ENCODE measurements around the gene ATF6.

The ATF6 gene, protein sequence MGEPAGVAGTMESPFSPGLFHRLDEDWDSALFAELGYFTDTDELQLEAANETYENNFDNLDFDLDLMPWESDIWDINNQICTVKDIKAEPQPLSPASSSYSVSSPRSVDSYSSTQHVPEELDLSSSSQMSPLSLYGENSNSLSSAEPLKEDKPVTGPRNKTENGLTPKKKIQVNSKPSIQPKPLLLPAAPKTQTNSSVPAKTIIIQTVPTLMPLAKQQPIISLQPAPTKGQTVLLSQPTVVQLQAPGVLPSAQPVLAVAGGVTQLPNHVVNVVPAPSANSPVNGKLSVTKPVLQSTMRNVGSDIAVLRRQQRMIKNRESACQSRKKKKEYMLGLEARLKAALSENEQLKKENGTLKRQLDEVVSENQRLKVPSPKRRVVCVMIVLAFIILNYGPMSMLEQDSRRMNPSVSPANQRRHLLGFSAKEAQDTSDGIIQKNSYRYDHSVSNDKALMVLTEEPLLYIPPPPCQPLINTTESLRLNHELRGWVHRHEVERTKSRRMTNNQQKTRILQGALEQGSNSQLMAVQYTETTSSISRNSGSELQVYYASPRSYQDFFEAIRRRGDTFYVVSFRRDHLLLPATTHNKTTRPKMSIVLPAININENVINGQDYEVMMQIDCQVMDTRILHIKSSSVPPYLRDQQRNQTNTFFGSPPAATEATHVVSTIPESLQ

DNA sequence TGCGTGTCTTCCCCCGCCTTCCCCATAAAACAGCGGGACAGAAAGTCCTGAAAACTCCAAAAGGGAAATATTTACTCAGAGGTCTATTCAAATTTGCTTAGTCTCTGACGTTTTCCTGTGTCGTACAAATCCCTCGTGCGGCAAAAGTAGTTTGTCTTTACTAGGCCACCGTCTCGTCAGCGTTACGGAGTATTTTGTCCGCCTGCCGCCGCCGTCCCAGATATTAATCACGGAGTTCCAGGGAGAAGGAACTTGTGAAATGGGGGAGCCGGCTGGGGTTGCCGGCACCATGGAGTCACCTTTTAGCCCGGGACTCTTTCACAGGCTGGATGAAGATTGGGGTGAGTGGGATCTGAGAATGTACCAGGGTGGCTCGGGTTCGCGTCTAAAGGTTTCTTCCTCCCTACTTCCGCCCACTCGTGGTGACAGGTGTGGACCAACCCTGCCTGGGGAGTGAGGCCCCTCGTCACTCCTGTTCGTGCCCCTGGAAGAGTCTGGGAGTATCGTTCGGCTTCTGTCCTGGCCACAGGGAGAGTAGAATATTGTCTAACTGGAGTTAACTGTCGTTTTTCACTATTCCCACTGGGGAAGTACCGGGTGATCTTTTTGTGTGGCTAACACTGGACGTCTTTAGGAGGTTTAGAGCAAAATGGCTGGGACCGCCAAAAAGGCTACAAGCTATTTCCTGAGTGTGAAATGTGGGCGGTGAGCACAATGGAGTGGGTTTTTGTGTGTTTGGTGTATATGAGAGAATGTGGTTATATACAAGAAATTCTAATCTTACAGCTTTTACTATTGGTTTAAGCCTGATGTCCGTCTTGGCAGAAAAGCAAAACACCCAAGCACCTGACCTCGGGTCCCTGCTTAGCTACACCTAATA is at the start of gene ATF6:
ATF6 (plus strand) TSS at position 219 of the 880 bp plus-strand sequence; CDS start at position 260, 41 bp downstream.
- Histone ChIP-seq H3K4me1 (ENCODE audit: control insufficient read depth, insufficient read depth, low read length, unreplicated experiment) (peaks cover 21% of the 10 kb centered on the region), H3K79me2 (ENCODE audit: control insufficient read depth, insufficient read depth, low read length, unreplicated experiment) (peaks cover 43% of the 10 kb centered on the region), H3K27ac (ENCODE audit: low read depth, low read length) (peak within 1 kb of the TSS; percentile 96)

DNA sequence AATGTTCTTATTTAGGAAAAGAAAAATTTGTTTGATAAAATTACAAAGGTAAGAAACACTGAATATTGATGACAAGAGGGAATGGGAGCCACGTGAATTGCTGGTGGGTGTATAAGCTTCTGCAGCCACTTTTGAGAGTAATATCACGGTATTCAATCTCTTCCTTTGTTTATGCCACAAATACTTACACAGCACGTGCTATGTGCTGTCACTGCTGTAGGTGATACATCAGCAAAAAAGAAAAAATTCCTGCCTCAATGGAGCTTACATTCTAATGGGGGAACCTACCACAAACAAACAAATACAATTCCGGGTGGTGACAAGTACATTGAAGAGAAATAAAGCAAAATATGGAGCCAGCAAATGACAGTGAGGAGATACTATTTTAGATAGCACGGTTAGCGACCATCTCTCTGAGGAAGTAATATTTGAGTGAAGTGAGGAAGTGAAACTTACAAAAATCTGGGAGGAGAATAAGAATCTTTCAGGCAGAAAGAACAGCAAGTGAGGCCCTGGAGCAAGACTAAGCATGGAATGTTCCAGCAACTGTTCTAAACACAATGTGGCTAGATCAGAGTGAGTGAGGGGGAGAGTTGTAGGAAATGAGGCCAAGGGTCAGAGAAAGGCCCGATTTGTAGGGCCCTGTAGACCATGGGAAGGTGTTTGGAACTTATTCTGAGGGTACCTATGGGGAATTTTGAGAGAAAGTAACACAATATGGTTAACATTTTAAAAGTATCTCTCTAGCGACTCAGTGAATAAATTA is 47.4 kb upstream of the ATF6 start:
- peaks cover 4% of the 10 kb centered on the region; the same call in 1 of the 2 replicates for H3K27me3 ChIP-seq (ENCODE audit: insufficient read depth, low read length)
- no peak overlapping the region for H2AFZ ChIP-seq (ENCODE audit: low read length, unreplicated experiment)
- H3K27ac ChIP-seq (ENCODE audit: low read depth, low read length): no peak overlapping the region
- no peaks in the 10 kb centered on the region for H3K79me2 ChIP-seq (ENCODE audit: control insufficient read depth, insufficient read depth, low read length, unreplicated experiment)
- no peak overlapping the region for H3K4me3 ChIP-seq (ENCODE audit: low read depth, low read length)
- peaks cover 16% of the 10 kb centered on the region for H3K4me1 ChIP-seq (ENCODE audit: control insufficient read depth, insufficient read depth, low read length, unreplicated experiment)
- no peaks in the 10 kb centered on the region for H3K36me3 ChIP-seq (ENCODE audit: insufficient read depth, low read length)

More for the DNA sequence above, at the start of gene ATF6:
- no peaks in the 10 kb centered on the region for H3K27me3 ChIP-seq (ENCODE audit: insufficient read depth, low read length)
- H3K36me3 ChIP-seq (ENCODE audit: insufficient read depth, low read length): no peaks in the 10 kb centered on the region
- peak within 1 kb of the TSS; percentile 65 for H2AFZ ChIP-seq (ENCODE audit: low read length, unreplicated experiment)
- H3K4me3 ChIP-seq (ENCODE audit: low read depth, low read length): peak within 1 kb of the TSS; percentile 92

DNA sequence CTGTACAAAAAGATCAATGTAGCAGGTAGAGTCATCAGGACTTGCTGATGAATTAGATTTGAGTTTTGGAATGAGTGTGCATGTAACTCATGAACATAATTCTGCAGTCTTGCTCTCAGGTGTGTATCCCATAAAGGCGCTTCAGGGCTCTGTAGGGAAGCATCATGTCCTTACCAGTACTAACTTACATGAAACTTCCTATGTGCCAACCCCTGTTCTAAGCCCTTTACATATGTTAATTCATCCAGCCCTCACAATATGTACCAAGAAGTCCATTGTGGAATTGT is 46.9 kb upstream of the ATF6 start:
- H3K27me3 ChIP-seq (ENCODE audit: insufficient read depth, low read length): peaks cover 4% of the 10 kb centered on the region; the same call in 1 of the 2 replicates
- H3K79me2 ChIP-seq (ENCODE audit: control insufficient read depth, insufficient read depth, low read length, unreplicated experiment): no peaks in the 10 kb centered on the region
- H3K4me1 ChIP-seq (ENCODE audit: control insufficient read depth, insufficient read depth, low read length, unreplicated experiment): peaks cover 16% of the 10 kb centered on the region
- no peak overlapping the region for H2AFZ ChIP-seq (ENCODE audit: low read length, unreplicated experiment)
- no peak overlapping the region for H3K4me3 ChIP-seq (ENCODE audit: low read depth, low read length)
- H3K36me3 ChIP-seq (ENCODE audit: insufficient read depth, low read length): no peaks in the 10 kb centered on the region
- no peak overlapping the region for H3K27ac ChIP-seq (ENCODE audit: low read depth, low read length)

DNA sequence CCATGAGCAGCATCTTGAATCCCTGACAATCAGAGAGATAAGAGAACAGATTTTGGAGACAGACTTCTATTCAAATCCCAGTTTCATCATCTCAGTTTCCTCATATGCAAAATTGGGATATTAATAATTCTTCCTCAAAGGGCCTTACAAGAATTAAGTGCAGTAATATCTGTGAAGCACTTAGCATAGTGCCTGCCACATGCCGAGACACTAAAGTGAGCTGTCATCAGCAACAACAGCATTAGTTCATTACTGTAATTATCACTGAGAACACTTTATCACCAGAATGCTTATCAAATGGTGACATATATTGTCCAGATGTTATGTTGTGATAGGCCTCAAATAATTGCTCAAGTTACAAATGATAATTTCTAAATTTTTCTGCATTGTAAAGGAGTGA is 45.7 kb upstream of the ATF6 start:
- H3K4me3 ChIP-seq (ENCODE audit: low read depth, low read length): no peak overlapping the region
- no peaks in the 10 kb centered on the region for H3K36me3 ChIP-seq (ENCODE audit: insufficient read depth, low read length)
- H2AFZ ChIP-seq (ENCODE audit: low read length, unreplicated experiment): no peak overlapping the region
- H3K79me2 ChIP-seq (ENCODE audit: control insufficient read depth, insufficient read depth, low read length, unreplicated experiment): no peaks in the 10 kb centered on the region
- peaks cover 16% of the 10 kb centered on the region for H3K4me1 ChIP-seq (ENCODE audit: control insufficient read depth, insufficient read depth, low read length, unreplicated experiment)
- H3K27ac ChIP-seq (ENCODE audit: low read depth, low read length): no peak overlapping the region
- H3K27me3 ChIP-seq (ENCODE audit: insufficient read depth, low read length): peaks cover 4% of the 10 kb centered on the region; the same call in 1 of the 2 replicates

DNA sequence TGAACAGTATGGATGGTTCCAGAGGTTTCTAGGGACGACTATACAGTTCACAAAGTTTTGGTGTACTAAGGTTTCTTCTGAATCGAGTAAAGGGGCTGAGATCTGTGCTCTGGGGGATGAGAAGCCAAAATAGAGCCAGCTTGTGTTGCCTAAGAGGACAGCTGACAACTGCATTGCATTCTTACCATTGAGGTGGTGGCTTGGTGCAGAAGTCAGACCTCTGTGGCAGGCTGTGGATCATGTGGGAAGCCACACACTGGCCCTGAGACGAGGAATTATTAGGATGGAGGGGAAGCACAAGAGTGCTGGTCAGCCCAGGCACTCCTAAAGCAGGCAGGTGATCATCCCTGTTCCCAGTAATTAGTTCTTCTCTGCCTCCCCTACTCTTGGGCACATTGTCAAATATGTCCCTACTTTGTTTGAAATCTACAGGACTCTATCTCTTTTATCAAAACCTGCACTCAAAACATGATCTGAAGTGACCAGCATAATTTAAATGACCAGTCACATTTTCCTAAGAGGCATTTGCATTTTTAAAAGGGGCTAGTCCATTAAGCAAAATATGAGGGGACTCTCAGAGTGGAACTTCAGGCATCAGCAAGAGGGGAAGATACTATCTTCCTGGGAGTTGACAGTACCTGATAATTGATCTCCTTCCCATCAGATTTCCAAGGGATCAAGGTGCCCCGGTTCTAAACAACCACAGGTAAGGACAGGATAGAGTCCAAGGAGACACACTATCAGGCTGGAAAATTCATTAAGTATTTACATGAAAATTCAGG is 45.0 kb upstream of the ATF6 start, which contains the start of gene FCRLB:
FCRLB (plus strand) TSS at position 589 of the 782 bp plus-strand sequence. CDS start 1,129 bp downstream, outside the sequence.
- Histone ChIP-seq H3K27ac (ENCODE audit: low read depth, low read length) (peak within 1 kb of the TSS; percentile 70), H3K27me3 (ENCODE audit: insufficient read depth, low read length) (no peaks in the 10 kb centered on the region), H3K36me3 (ENCODE audit: insufficient read depth, low read length) (no peaks in the 10 kb centered on the region), H2AFZ (ENCODE audit: low read length, unreplicated experiment) (no peak within 1 kb of the TSS), H3K4me3 (ENCODE audit: low read depth, low read length) (no peak within 1 kb of the TSS; the same call in 1 of the 2 replicates), H3K4me1 (ENCODE audit: control insufficient read depth, insufficient read depth, low read length, unreplicated experiment) (peaks cover 16% of the 10 kb centered on the region), H3K79me2 (ENCODE audit: control insufficient read depth, insufficient read depth, low read length, unreplicated experiment) (no peaks in the 10 kb centered on the region)

DNA sequence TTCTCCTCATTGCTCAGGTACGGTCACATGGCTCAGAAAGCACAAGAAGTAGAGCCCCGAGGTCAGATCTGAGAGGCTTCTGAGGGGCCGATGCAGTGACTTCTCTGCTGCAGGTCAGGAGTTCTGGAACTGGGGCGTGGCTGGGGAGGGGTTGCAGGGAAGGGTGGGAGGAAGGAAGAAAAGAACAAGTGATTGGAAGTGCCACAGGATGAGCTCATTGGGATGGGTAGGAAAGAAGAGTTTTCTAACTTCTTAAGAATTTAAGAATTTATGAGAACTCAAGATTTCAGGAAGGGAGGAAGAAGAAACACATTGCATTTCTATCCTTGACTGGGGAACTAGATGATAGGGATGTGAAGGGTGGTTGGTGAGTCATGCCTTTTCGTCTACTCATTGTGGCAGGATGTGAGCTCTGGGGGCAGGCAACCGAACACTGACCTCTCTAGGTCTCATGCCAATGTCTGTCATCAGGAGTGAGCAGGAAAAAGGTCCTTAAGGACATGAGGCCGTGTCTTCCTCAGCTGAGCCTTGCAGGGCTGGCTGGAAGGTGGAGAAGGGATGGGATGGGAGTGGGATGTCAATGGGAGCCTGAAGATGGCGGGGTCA is 44.3 kb upstream of the ATF6 start:
- peak overlapping the region; percentile 70 for H3K27ac ChIP-seq (ENCODE audit: low read depth, low read length)
- H2AFZ ChIP-seq (ENCODE audit: low read length, unreplicated experiment): no peak overlapping the region
- H3K79me2 ChIP-seq (ENCODE audit: control insufficient read depth, insufficient read depth, low read length, unreplicated experiment): no peaks in the 10 kb centered on the region
- H3K4me1 ChIP-seq (ENCODE audit: control insufficient read depth, insufficient read depth, low read length, unreplicated experiment): peaks cover 16% of the 10 kb centered on the region
- no peak overlapping the region; the same call in 1 of the 2 replicates for H3K4me3 ChIP-seq (ENCODE audit: low read depth, low read length)
- no peaks in the 10 kb centered on the region for H3K36me3 ChIP-seq (ENCODE audit: insufficient read depth, low read length)
- no peaks in the 10 kb centered on the region for H3K27me3 ChIP-seq (ENCODE audit: insufficient read depth, low read length)

DNA sequence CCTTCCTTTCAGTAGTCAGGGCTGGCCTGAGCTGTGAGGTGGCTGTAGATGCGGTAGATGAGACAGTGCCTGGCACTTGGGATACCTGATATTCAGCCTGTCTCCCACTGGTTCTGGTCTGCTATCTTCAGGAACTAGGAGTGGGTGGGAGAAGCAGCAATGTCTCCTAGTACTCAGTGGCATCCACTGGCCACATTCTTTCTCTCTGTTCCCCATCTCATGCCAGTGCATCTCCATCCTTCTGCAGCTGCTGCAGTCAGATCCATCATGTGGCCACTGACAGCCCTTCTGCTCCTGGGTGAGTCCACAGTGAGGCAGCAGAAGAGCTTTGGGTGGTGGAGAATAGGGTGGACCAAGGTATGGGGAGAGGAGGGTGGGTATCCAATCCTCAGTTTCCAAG is 43.7 kb upstream of the ATF6 start:
- Histone ChIP-seq H3K27me3 (ENCODE audit: insufficient read depth, low read length) (no peaks in the 10 kb centered on the region), H3K79me2 (ENCODE audit: control insufficient read depth, insufficient read depth, low read length, unreplicated experiment) (no peaks in the 10 kb centered on the region), H2AFZ (ENCODE audit: low read length, unreplicated experiment) (no peak overlapping the region), H3K4me3 (ENCODE audit: low read depth, low read length) (no peak overlapping the region), H3K36me3 (ENCODE audit: insufficient read depth, low read length) (no peaks in the 10 kb centered on the region), H3K27ac (ENCODE audit: low read depth, low read length) (0 out of 2 replicates have a peak overlapping the region, but pooled peaks have one; percentile 2), H3K4me1 (ENCODE audit: control insufficient read depth, insufficient read depth, low read length, unreplicated experiment) (peaks cover 16% of the 10 kb centered on the region)

DNA sequence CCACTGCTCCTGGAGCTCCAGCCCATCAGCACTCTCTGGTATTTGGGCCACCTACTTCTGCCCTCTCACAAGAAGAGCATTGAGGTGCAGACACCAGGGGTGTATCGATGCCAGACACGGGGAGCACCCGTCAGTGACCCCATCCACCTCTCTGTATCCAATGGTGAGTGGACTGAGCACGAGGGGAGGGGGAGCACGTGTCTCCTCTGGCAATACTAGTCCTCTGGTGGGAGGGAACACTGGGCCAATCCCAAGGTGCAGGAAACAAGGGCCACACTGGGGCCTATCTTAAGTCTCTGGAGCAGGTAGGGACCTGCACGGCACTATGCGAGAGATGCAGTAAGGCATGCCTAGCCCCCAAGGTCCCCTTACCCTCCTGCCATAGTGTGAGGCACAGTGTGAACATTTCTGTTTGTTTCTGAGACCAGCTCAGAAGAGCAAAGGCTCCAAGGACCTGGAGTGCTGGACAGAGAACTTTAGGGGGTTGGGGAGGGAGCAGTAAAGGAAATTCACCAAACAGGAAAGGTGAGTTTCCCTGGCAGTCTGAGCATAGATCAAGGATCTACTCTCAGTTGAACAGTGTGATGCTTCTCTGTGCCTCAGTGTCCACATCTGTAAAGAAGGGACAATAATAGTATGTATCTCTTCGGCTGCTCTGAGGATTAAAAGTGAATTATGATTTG is 42.5 kb upstream of the ATF6 start:
- Histone ChIP-seq H3K27me3 (ENCODE audit: insufficient read depth, low read length) (no peaks in the 10 kb centered on the region), H2AFZ (ENCODE audit: low read length, unreplicated experiment) (no peak overlapping the region), H3K79me2 (ENCODE audit: control insufficient read depth, insufficient read depth, low read length, unreplicated experiment) (no peaks in the 10 kb centered on the region), H3K4me3 (ENCODE audit: low read depth, low read length) (no peak overlapping the region), H3K4me1 (ENCODE audit: control insufficient read depth, insufficient read depth, low read length, unreplicated experiment) (peaks cover 21% of the 10 kb centered on the region), H3K36me3 (ENCODE audit: insufficient read depth, low read length) (no peaks in the 10 kb centered on the region), H3K27ac (ENCODE audit: low read depth, low read length) (no peak overlapping the region)
